Naive thymus-derived CD4-positive, alpha-beta T cell (primary cell): Measurements from ENCODE around the gene SNX21. TPM values are rescaled to one million over a fixed set of nuclear protein-coding genes. Genes with fewer than 3 reads are reported as not detected.
A peak's percentile ranks its signal among the peaks of the same experiment; 100 is the strongest.

Source experiments
- ATAC-seq: fragments of 150-1000 bp; cut with Tn5 transposase; 2 replicates; pipeline ENCODE4 v1.10.0; 2021; ENCODE audit warnings: mild to moderate bottlenecking, moderate library complexity
- CTCF ChIA-PET: fragments of 350-600 bp; sonication (Branson Sonifier 250); formaldehyde crosslinking; loops from one replicate; lab custom pipeline; 2021; ENCODE audit warnings: antibody characterized with exemption; lab: Charles Lee
- POLR2A ChIA-PET: fragments of 350-600 bp; sonication (Branson Sonifier 250); formaldehyde crosslinking; loops from one replicate; lab custom pipeline; 2021; ENCODE audit warnings: antibody characterized with exemption, inconsistent platforms; lab: Charles Lee
- DNase-seq, 9 donors: peaks; one replicate each; pipeline versions ENCODE4 v3.0.0 to v3.0.0-alpha.2; 2020 to 2022; ENCODE audit warnings: mixed read lengths in 1 of 9
- H3K27ac ChIP-seq: one replicate; pipeline ENCODE4 v1.7.0; 2013; ENCODE audit warnings: mild to moderate bottlenecking, low read depth, low read length, moderate library complexity
- H3K27me3 ChIP-seq, 2 donors: one replicate each; pipeline ENCODE4 v1.7.0; 2013; ENCODE audit warnings: low read length in 2 of 2, mild to moderate bottlenecking in 2 of 2, moderate library complexity in 2 of 2; ENCODE audit not compliant: control insufficient read depth in 2 of 2, insufficient read depth in 2 of 2
- H3K36me3 ChIP-seq, 3 experiments: 1 replicate in 2 of 3; 2 replicates in 1 of 3; pipeline ENCODE4 v1.7.0; 2013; ENCODE audit warnings: low read length in 3 of 3, mild to moderate bottlenecking in 3 of 3, moderate library complexity in 1 of 3; ENCODE audit not compliant: insufficient read depth in 3 of 3, control insufficient read depth in 2 of 3
- H3K4me1 ChIP-seq, 2 donors: one replicate each; pipeline ENCODE4 v1.7.0; 2013; ENCODE audit warnings: low read length in 2 of 2, mild to moderate bottlenecking in 2 of 2, moderate library complexity in 1 of 2; ENCODE audit not compliant: control insufficient read depth in 2 of 2, insufficient read depth in 2 of 2
- H3K4me3 ChIP-seq: 2 replicates; pipeline ENCODE4 v1.7.0; 2013; ENCODE audit warnings: mild to moderate bottlenecking, low read length
- H3K9me3 ChIP-seq, 3 experiments: 1 replicate in 2 of 3; 2 replicates in 1 of 3; pipeline ENCODE4 v1.7.0; 2013; ENCODE audit warnings: low read length in 3 of 3; ENCODE audit not compliant: control insufficient read depth in 2 of 3
- H3K27ac Mint-ChIP-seq, 9 donors: one replicate each; pipeline ENCODE4 v1.8.0; 2020 to 2022; ENCODE audit warnings: mixed read lengths in 9 of 9, mild to moderate bottlenecking in 8 of 9, moderate library complexity in 5 of 9, inconsistent platforms in 2 of 9
- H3K27me3 Mint-ChIP-seq, 5 donors: one replicate each; pipeline ENCODE4 v1.8.0; 2021 to 2022; ENCODE audit warnings: mixed read lengths in 5 of 5, mild to moderate bottlenecking in 1 of 5
- H3K36me3 Mint-ChIP-seq, 5 donors: one replicate each; pipeline ENCODE4 v1.8.0; 2020 to 2022; ENCODE audit warnings: mixed read lengths in 5 of 5, mild to moderate bottlenecking in 3 of 5, inconsistent platforms in 1 of 5
- H3K4me1 Mint-ChIP-seq, 7 donors: one replicate each; pipeline ENCODE4 v1.8.0; 2020 to 2022; ENCODE audit warnings: mixed read lengths in 7 of 7, mild to moderate bottlenecking in 3 of 7, inconsistent platforms in 1 of 7
- H3K4me3 Mint-ChIP-seq, 10 donors: one replicate each; pipeline ENCODE4 v1.8.0; 2020 to 2022; ENCODE audit warnings: mild to moderate bottlenecking in 10 of 10, mixed read lengths in 10 of 10, moderate library complexity in 6 of 10, inconsistent platforms in 2 of 10
- H3K9me3 Mint-ChIP-seq, 11 donors: one replicate each; pipeline ENCODE4 v1.8.0; 2020 to 2022; ENCODE audit warnings: mixed read lengths in 11 of 11, mild to moderate bottlenecking in 4 of 11, inconsistent platforms in 1 of 11, moderate library complexity in 1 of 11
- intact Hi-C, 2 donors: fragments of 100-400 bp; cut with micrococcal nuclease; formaldehyde crosslinking; loops; one replicate each; pipeline ENCODE4 v1.15.1; 2023
- polyA plus RNA-seq, 2 donors: library from polyadenylated mRNA; unstranded; fragments of 300-500 nt; fragmentation: Illumina TruSeq; gene quantifications; one replicate each; pipeline ENCODE4 v1.2.3, GENCODE V29; 2021
- total RNA-seq, 6 experiments: library from RNA in 5 of 6; stranded (reverse) in 5 of 6; gene quantifications; 1 replicate in 5 of 6; 2 replicates in 1 of 6; pipeline ENCODE4 v1.2.3 and lab custom pipeline; 2021 to 2026

The SNX21 gene
- total and polyA plus RNA-seq, 7 experiments from 2014 or later = 0.30 to 4.9 (median 1.1) TPM

- Mint-ChIP-seq H3K27ac (no peak overlapping the region), H3K4me1 (peaks cover 13 to 41% (median 29%) of the 10 kb centered on the region in 7 donors), H3K9me3 (peaks cover 0 to under 1% (median 0%) of the 10 kb centered on the region in 11 donors), H3K36me3 (peaks cover 5 to 40% (median 15%) of the 10 kb centered on the region in 5 donors), H3K4me3 (no peak overlapping the region), H3K27me3 (no peaks in the 10 kb centered on the region)
- H3K36me3 ChIP-seq = peaks cover under 1 to 63% (median 9%) of the 10 kb centered on the region in 3 experiments
- H3K27ac ChIP-seq = no peak overlapping the region
- H3K27me3 ChIP-seq = no peaks in the 10 kb centered on the region
- H3K4me1 ChIP-seq = peaks cover 10 to 19% of the 10 kb centered on the region in 2 donors
- no peak overlapping the region for H3K4me3 ChIP-seq
- intact Hi-C loops = loop anchor here in 1 of 2 donors (10.0 kb wide), 1 partner anchor 437 kb away; the partner anchor contains the start of gene PIGT
- no peak for ATAC-seq
- CTCF ChIA-PET = no interaction called here
- POLR2A ChIA-PET = interaction anchor here (0.6 to 0.7 kb wide), 2 partner anchors 84 to 1930 kb away, joined by 3 read pairs; no protein-coding TSS in a partner anchor
- no peak for DNase-seq
- H3K9me3 ChIP-seq = no peaks in the 10 kb centered on the region
Observed at GRCh38 chr20:45851501-45851900, 17.9 kb downstream of the SNX21 start.

- POLR2A ChIA-PET = interaction anchor here (0.6 kb wide), 1 partner anchor 548 kb away, joined by 3 read pairs; no protein-coding TSS in a partner anchor
- H3K4me3 ChIP-seq = no peak overlapping the region
- H3K36me3 ChIP-seq = peaks cover 0 to 61% (median 9%) of the 10 kb centered on the region in 3 experiments
- no peaks in the 10 kb centered on the region for H3K9me3 ChIP-seq
- no peak overlapping the region for H3K27ac ChIP-seq
- no peaks in the 10 kb centered on the region for H3K27me3 Mint-ChIP-seq
- intact Hi-C loops = loop anchor here in 1 of 2 donors (10.0 kb wide), 1 partner anchor 438 kb away; the partner anchor contains the start of gene PIGT
- no peak for ATAC-seq
- no peak for DNase-seq
- no peaks in the 10 kb centered on the region for H3K27me3 ChIP-seq
- H3K9me3 Mint-ChIP-seq = peaks cover 0 to 3% (median 0%) of the 10 kb centered on the region in 11 donors
- peaks cover 5 to 38% (median 15%) of the 10 kb centered on the region in 5 donors for H3K36me3 Mint-ChIP-seq
- H3K27ac Mint-ChIP-seq = no peak overlapping the region
- H3K4me1 ChIP-seq = peaks cover 10 to 20% of the 10 kb centered on the region in 2 donors
- H3K4me1 Mint-ChIP-seq = peaks cover 13 to 47% (median 36%) of the 10 kb centered on the region in 7 donors
- H3K4me3 Mint-ChIP-seq = peak overlapping the region in 1 of 10 donors; percentile 7
- CTCF ChIA-PET = interaction anchor here (1.0 kb wide), 1 partner anchor 38 kb away, joined by 3 read pairs; no protein-coding TSS in a partner anchor
Observed at GRCh38 chr20:45852326-45852725, 18.7 kb downstream of the SNX21 start.

DNA sequence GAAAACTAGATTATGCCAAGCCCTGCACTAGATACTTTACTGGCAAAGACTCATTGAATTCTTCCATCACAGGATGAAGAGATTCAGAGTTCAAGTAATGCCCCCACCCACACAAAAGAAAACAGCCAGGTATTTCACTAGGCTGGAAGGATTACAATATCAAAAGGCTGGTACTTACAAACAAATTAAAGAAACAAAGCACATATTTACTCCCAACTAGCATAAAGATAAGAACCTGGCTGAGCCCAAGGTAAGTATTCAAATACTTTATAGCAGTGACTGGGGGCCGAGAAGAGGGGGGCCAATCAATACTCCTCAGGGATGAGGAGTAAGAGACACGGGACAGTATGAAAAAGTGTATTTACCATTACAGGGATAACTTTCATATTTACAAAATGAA, 19.9 kb downstream of the SNX21 start:
- H3K27me3 Mint-ChIP-seq = no peaks in the 10 kb centered on the region
- peaks cover 5 to 36% (median 15%) of the 10 kb centered on the region in 5 donors for H3K36me3 Mint-ChIP-seq
- CTCF ChIA-PET = interaction anchor here (0.5 kb wide), 1 partner anchor 495 kb away, joined by 3 read pairs; no protein-coding TSS in a partner anchor
- DNase-seq (no peak), ATAC-seq (no peak)
- Histone ChIP-seq H3K27ac (no peak overlapping the region), H3K4me1 (peaks cover 16 to 26% of the 10 kb centered on the region in 2 donors), H3K9me3 (no peaks in the 10 kb centered on the region), H3K27me3 (no peaks in the 10 kb centered on the region), H3K36me3 (peaks cover 0 to 53% (median 9%) of the 10 kb centered on the region in 3 experiments), H3K4me3 (no peak overlapping the region)
- peaks cover 15 to 58% (median 47%) of the 10 kb centered on the region in 7 donors for H3K4me1 Mint-ChIP-seq
- POLR2A ChIA-PET = no interaction called here
- H3K4me3 Mint-ChIP-seq = peak overlapping the region in 5 of 10 donors; percentile 25 to 51 (median 29)
- no peak overlapping the region for H3K27ac Mint-ChIP-seq
- H3K9me3 Mint-ChIP-seq = peaks cover 0 to 3% (median 0%) of the 10 kb centered on the region in 11 donors
- intact Hi-C loops = loop anchor here in 1 of 2 donors (10.0 kb wide), 1 partner anchor 439 kb away; the partner anchor contains the start of gene PIGT

DNA sequence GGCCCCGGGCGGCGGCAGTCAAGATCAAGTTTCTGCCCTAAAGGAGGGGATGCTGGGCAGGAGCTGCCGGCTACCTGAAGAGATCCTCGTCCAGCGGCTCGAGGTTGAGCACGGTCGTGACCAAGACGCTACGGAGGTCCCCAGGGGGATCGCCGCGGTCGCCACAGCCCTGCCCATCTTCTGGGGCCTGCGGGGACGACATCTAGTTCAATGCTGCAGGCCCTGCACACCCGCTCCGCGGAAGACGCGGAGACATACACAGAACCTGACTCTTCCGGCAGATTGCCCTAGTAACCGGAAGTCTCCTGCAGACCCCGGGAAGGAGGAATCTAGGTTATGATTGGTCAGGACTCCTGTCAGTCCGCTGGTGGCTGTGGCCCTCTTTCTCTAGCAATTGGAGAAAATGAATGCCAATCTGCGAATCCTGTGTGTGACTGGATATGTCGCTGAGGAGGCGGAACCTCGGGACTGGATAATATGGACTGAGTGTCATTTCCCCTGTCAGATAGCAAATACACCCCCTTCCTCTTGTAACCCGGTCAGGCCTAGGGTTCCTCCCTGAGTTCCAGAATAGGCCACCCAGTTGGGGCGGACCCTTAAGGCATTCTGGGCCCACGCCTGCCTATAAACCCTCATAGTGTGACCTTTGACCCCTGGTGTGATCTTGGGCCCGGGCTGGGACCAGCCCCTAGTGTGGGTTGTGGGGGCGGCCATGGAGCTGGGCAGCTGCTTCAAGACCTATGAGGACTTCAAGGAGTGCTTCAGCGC, 23.7 kb downstream of the SNX21 start, which contains the start of the genes ACOT8 and ZSWIM3:
Gene ACOT8, minus strand, starts transcription at position 279 of the 768 bp plus-strand sequence. Its CDS starts 77 bp downstream, at position 202.
Gene ZSWIM3, plus strand, starts transcription at position 501 of the 768 bp plus-strand sequence. Its CDS starts 212 bp downstream, at position 713.
- POLR2A ChIA-PET = interaction anchor here (0.5 to 5.3 kb wide), 12 partner anchors 10 to 114 kb away, joined by 3 to 64 read pairs (median 5); partner anchors contain the start of genes CTSA, DNTTIP1, NEURL2 and PCIF1
- H3K4me1 Mint-ChIP-seq = peaks cover 23 to 76% (median 63%) of the 10 kb centered on the region in 7 donors

GRCh38 chr20:45857882-45858216, 24.2 kb downstream of the SNX21 start:
- peak overlapping the region; percentile 95 for H3K27ac ChIP-seq
- no peaks in the 10 kb centered on the region for H3K9me3 ChIP-seq
- peaks cover 16 to 26% of the 10 kb centered on the region in 2 donors for H3K4me1 ChIP-seq
- peaks cover 0 to 21% (median 9%) of the 10 kb centered on the region in 3 experiments for H3K36me3 ChIP-seq
- no peaks in the 10 kb centered on the region for H3K27me3 Mint-ChIP-seq
- H3K4me3 Mint-ChIP-seq = peak overlapping the region; percentile 95 to 98 (median 96)
- peak; percentile 10 for ATAC-seq
- H3K27ac Mint-ChIP-seq = peak overlapping the region; percentile 96 to 99 (median 98)
- intact Hi-C loops = loop anchor here (1.0 to 10.0 kb wide), 15 partner anchors 23 to 971 kb away; partner anchors contain the start of genes CTSA (in 2 of the 2), DNTTIP1 (in 2 of the 2), NEURL2 (in 2 of the 2) and UBE2C (in 2 of the 2)
- no peak for DNase-seq
- peak overlapping the region; percentile 94 for H3K4me3 ChIP-seq
- CTCF ChIA-PET = no interaction called here
- POLR2A ChIA-PET = interaction anchor here (0.5 to 5.3 kb wide), 10 partner anchors 9 to 114 kb away, joined by 3 to 64 read pairs (median 8); partner anchors contain the start of genes CTSA, DNTTIP1, NEURL2 and PCIF1
- peaks cover 0 to 20% (median 16%) of the 10 kb centered on the region in 5 donors for H3K36me3 Mint-ChIP-seq
- peaks cover 0 to 3% (median 0%) of the 10 kb centered on the region in 11 donors for H3K9me3 Mint-ChIP-seq
- H3K27me3 ChIP-seq = no peaks in the 10 kb centered on the region
- H3K4me1 Mint-ChIP-seq = peaks cover 23 to 74% (median 61%) of the 10 kb centered on the region in 7 donors

More for the DNA sequence above, 23.7 kb downstream of the SNX21 start, which contains the start of the genes ACOT8 and ZSWIM3:
- Histone ChIP-seq H3K4me3 (peak within 1 kb of the TSS; percentile 94), H3K9me3 (no peaks in the 10 kb centered on the region), H3K27me3 (no peaks in the 10 kb centered on the region), H3K4me1 (peaks cover 16 to 26% of the 10 kb centered on the region in 2 donors), H3K36me3 (peaks cover 0 to 24% (median 9%) of the 10 kb centered on the region in 3 experiments), H3K27ac (peak within 1 kb of the TSS; percentile 95)
- H3K27ac Mint-ChIP-seq = peak within 1 kb of the TSS; percentile 96 to 99 (median 98)
- intact Hi-C loops = loop anchor here (1.0 to 10.0 kb wide), 15 partner anchors 23 to 970 kb away; partner anchors contain the start of genes CTSA (in 2 of the 2), DNTTIP1 (in 2 of the 2), NEURL2 (in 2 of the 2) and UBE2C (in 2 of the 2)
- DNase-seq = peak; percentile 62 to 100 (median 97)
- CTCF ChIA-PET = no interaction called here
- peak within 1 kb of the TSS; percentile 95 to 98 (median 96) for H3K4me3 Mint-ChIP-seq
- H3K36me3 Mint-ChIP-seq = peaks cover 0 to 23% (median 16%) of the 10 kb centered on the region in 5 donors
- peak; percentile 99 for ATAC-seq
- H3K9me3 Mint-ChIP-seq = peaks cover 0 to 3% (median 0%) of the 10 kb centered on the region in 11 donors
- no peaks in the 10 kb centered on the region for H3K27me3 Mint-ChIP-seq
